HCT116 (cell line): Measurements from ENCODE around the gene CTNNB1. TPM values are rescaled to one million over a fixed set of nuclear protein-coding genes. Genes with fewer than 3 reads are reported as not detected.

ENCODE experiments used
- ATAC-seq: fragments of 200-7000 bp; cut with Tn5 transposase; 2 replicates; pipeline ENCODE4 v1.9.1; 2020; ENCODE audit warnings: mild to moderate bottlenecking, moderate library complexity
- BruUV-seq: library from RNA; stranded (reverse); fragments of 400-500 nt; replicated peaks from 2 replicates; lab custom pipeline; 2021; lab: Mats Ljungman, UMichigan
- CTCF ChIA-PET: fragments of 300-600 bp; sonication (Branson Sonifier 250); formaldehyde crosslinking; loops from one replicate; lab custom pipeline; 2021; ENCODE audit warnings: antibody characterized with exemption; lab: Charles Lee
- POLR2A ChIA-PET: fragments of 300-600, 350-600 bp; sonication (Branson Sonifier 250); formaldehyde crosslinking; loops from one replicate; lab custom pipeline; 2021; ENCODE audit warnings: antibody characterized with exemption; lab: Charles Lee
- RAD21 ChIA-PET, 2 experiments: fragments of 300-600 bp; sonication (Branson Sonifier 250); formaldehyde crosslinking; loops; one replicate each; lab custom pipeline; 2023; ENCODE audit warnings: low total read pairs in 2 of 2; ENCODE audit not compliant: uncharacterized antibody in 2 of 2, unreplicated experiment in 2 of 2, low non-redundant PET in 1 of 2; lab: Charles Lee
- DNase-seq: peaks from one replicate; pipeline ENCODE4 v3.0.0-alpha.2; 2010; ENCODE audit warnings: low read depth, low spot score
- H2AFZ ChIP-seq: fragments of 200-600 bp; shearing (Covaris generic), sonication (generic); 2 replicates; pipeline ENCODE4 v1.6.1; 2017; ENCODE audit warnings: low read depth, mixed run types, mixed read lengths, antibody characterized with exemption, low read length; ENCODE audit not compliant: poor library complexity, severe bottlenecking
- H3K27ac ChIP-seq: 2 replicates; pipeline ENCODE4 v1.5.1; 2012; ENCODE audit warnings: low read depth, low read length
- H3K27me3 ChIP-seq: fragments of 200-600 bp; sonication (generic); 2 replicates; pipeline ENCODE4 v1.6.1; 2016; ENCODE audit warnings: mixed run types, low read length, mixed read lengths; ENCODE audit not compliant: insufficient read depth
- H3K36me3 ChIP-seq, 2 experiments: fragments of 200-500 bp in 1 of 2; fragments of 200-600 bp in 1 of 2; sonication (Bioruptor generic) in 1 of 2; sonication (generic) in 1 of 2; 2 replicates each; pipeline versions ENCODE4 v1.5.1 to v1.6.1; 2014 to 2016; ENCODE audit warnings: low read length in 2 of 2, inconsistent platforms in 1 of 2, mixed read lengths in 1 of 2, mixed run types in 1 of 2; ENCODE audit not compliant: insufficient read depth in 2 of 2, control insufficient read depth in 1 of 2
- H3K4me1 ChIP-seq, 2 experiments: fragments of 200-600 bp in 1 of 2; sonication (generic) in 1 of 2; 2 replicates each; pipeline versions ENCODE4 v1.5.1 to v1.6.1; 2012 to 2017; ENCODE audit warnings: low read length in 2 of 2, inconsistent platforms in 1 of 2, mild to moderate bottlenecking in 1 of 2, mixed read lengths in 1 of 2, mixed run types in 1 of 2, moderate library complexity in 1 of 2; ENCODE audit not compliant: insufficient read depth in 2 of 2, control insufficient read depth in 1 of 2
- H3K4me2 ChIP-seq: fragments of 200-600 bp; sonication (generic); 2 replicates; pipeline ENCODE4 v1.6.1; 2017; ENCODE audit warnings: mixed run types, low read length, mixed read lengths
- H3K4me3 ChIP-seq, 2 experiments: fragments of 200-600 bp in 1 of 2; sonication (generic) in 1 of 2; replicated peaks in 1 of 2; 2 replicates each; pipeline ENCODE4 v1.5.1; 2011 to 2016; ENCODE audit warnings: low read length in 2 of 2, control low read depth in 1 of 2, low read depth in 1 of 2, mild to moderate bottlenecking in 1 of 2, mixed read lengths in 1 of 2, mixed run types in 1 of 2
- H3K79me2 ChIP-seq: fragments of 200-600 bp; sonication (generic); 2 replicates; pipeline ENCODE4 v1.6.1; 2017; ENCODE audit warnings: mild to moderate bottlenecking, mixed run types, low read length, moderate library complexity, mixed read lengths; ENCODE audit not compliant: insufficient read depth
- H3K9ac ChIP-seq: fragments of 200-600 bp; sonication (generic); 2 replicates; pipeline ENCODE4 v1.6.1; 2016; ENCODE audit warnings: low read length, mixed read lengths
- H3K9me2 ChIP-seq: fragments of 200-600 bp; sonication (generic), shearing (Covaris generic); 2 replicates; pipeline ENCODE4 v1.6.1; 2017; ENCODE audit warnings: mixed run types, mild to moderate bottlenecking, moderate library complexity; ENCODE audit not compliant: insufficient read depth
- H3K9me3 ChIP-seq, 2 experiments: fragments of 200-500 bp in 1 of 2; fragments of 200-600 bp in 1 of 2; sonication (Bioruptor generic) in 1 of 2; sonication (generic) in 1 of 2; 2 replicates each; pipeline ENCODE4 v1.6.1; 2014 to 2017; ENCODE audit warnings: low read length in 2 of 2, mixed read lengths in 2 of 2, inconsistent platforms in 1 of 2, low read depth in 1 of 2, mild to moderate bottlenecking in 1 of 2, mixed run types in 1 of 2, moderate library complexity in 1 of 2; ENCODE audit not compliant: control insufficient read depth in 1 of 2, insufficient read depth in 1 of 2
- H4K20me1 ChIP-seq: fragments of 200-600 bp; sonication (generic), shearing (Covaris generic); 2 replicates; pipeline ENCODE4 v1.6.1; 2017; ENCODE audit warnings: mixed run types, mild to moderate bottlenecking, moderate library complexity; ENCODE audit not compliant: insufficient read depth
- ATF3 ChIP-seq: IDR thresholded peaks from 2 replicates; pipeline ENCODE4 v1.6.1; 2012
- EGR1 ChIP-seq: IDR thresholded peaks from 2 replicates; pipeline ENCODE4 v1.6.1; 2012; ENCODE audit warnings: low read depth
- EZH2 ChIP-seq: fragments of 200-600 bp; sonication (generic); IDR thresholded peaks from 2 replicates; pipeline ENCODE4 v1.6.1; 2017; ENCODE audit warnings: antibody characterized with exemption, mixed run types
- EZH2phosphoT487 ChIP-seq: fragments of 200-600 bp; IDR thresholded peaks from 2 replicates; pipeline ENCODE4 v1.6.1; 2018; ENCODE audit warnings: antibody characterized with exemption, borderline replicate concordance
- FOSL1 ChIP-seq: IDR thresholded peaks from 2 replicates; pipeline ENCODE4 v1.6.1; 2012; ENCODE audit warnings: low read depth
- POLR2A ChIP-seq: IDR thresholded peaks from 2 replicates; pipeline ENCODE4 v1.7.0; 2011; ENCODE audit warnings: borderline replicate concordance; ENCODE audit not compliant: insufficient read depth, insufficient read length; ENCODE audit errors: extremely low read depth
- POLR2AphosphoS5 ChIP-seq: IDR thresholded peaks from 2 replicates; pipeline ENCODE4 v1.6.1; 2011; ENCODE audit warnings: mild to moderate bottlenecking, low read depth, low read length, moderate library complexity
- REST ChIP-seq: IDR thresholded peaks from 2 replicates; pipeline ENCODE4 v1.6.1; 2012; ENCODE audit warnings: low read depth
- SIN3A ChIP-seq: IDR thresholded peaks from 2 replicates; pipeline ENCODE4 v1.6.1; 2012; ENCODE audit warnings: low read depth
- SP1 ChIP-seq: IDR thresholded peaks from 2 replicates; pipeline ENCODE4 v1.6.1; 2012; ENCODE audit warnings: low read depth
- SRF ChIP-seq: IDR thresholded peaks from 2 replicates; pipeline ENCODE4 v1.6.1; 2012; ENCODE audit warnings: low read depth
- ZFX ChIP-seq: fragments of 450-650 bp; IDR thresholded peaks from 2 replicates; pipeline ENCODE4 v1.6.1; 2017
- ZNF274 ChIP-seq: fragments of 200-500 bp; sonication (Bioruptor generic); IDR thresholded peaks from 2 replicates; pipeline ENCODE4 v1.6.1; 2014; ENCODE audit warnings: mild to moderate bottlenecking, low read depth, low read length, inconsistent platforms
- intact Hi-C: fragments of 100-400 bp; cut with micrococcal nuclease; formaldehyde crosslinking; loops from 2 replicates; pipeline ENCODE4 v1.10.0; 2022
- total RNA-seq: library from RNA; stranded (reverse); gene quantifications from one replicate; pipeline ENCODE4 v1.2.1, GENCODE V29; 2021; ENCODE audit not compliant: unreplicated experiment
- TF ChIP-seq, protein P1 (sequence below), 3 experiments: fragments of 200-600 bp in 1 of 3; sonication (generic) in 1 of 3; IDR thresholded peaks in 2 of 3; conservative IDR thresholded peaks in 1 of 3; 2 replicates each; pipeline ENCODE4 v1.5.1; 2012 to 2017; ENCODE audit warnings: low read depth in 2 of 3, low read length in 2 of 3, antibody characterized with exemption in 1 of 3, borderline replicate concordance in 1 of 3, control low read depth in 1 of 3, mild to moderate bottlenecking in 1 of 3, mixed read lengths in 1 of 3, mixed run types in 1 of 3, moderate library complexity in 1 of 3; ENCODE audit not compliant: insufficient read depth in 1 of 3

CTNNB1 gene
- total RNA-seq, 1 experiment from 2014 or later = 265 TPM

GRCh38 chr3:41239587-41239986 is 40.3 kb downstream of the CTNNB1 start:
- Histone ChIP-seq H3K9me2 (no peaks in the 10 kb centered on the region), H3K27me3 (no peaks in the 10 kb centered on the region), H3K36me3 (peaks cover 40 to 53% of the 10 kb centered on the region in 2 experiments), H3K79me2 (no peaks in the 10 kb centered on the region; the same call in 1 of the 2 replicates), H3K4me3 (no peak overlapping the region), H3K4me1 (no peaks in the 10 kb centered on the region), H4K20me1 (no peaks in the 10 kb centered on the region; the same call in 1 of the 2 replicates), H3K27ac (no peak overlapping the region), H3K4me2 (no peak overlapping the region), H3K9ac (no peak overlapping the region), H3K9me3 (no peaks in the 10 kb centered on the region), H2AFZ (no peak overlapping the region)
- TF ChIP-seq EZH2 (no peak), POLR2A (no peak), ZNF274 (no peak), SP1 (no peak), ATF3 (no peak)
- TF ChIP-seq, protein P1, sequence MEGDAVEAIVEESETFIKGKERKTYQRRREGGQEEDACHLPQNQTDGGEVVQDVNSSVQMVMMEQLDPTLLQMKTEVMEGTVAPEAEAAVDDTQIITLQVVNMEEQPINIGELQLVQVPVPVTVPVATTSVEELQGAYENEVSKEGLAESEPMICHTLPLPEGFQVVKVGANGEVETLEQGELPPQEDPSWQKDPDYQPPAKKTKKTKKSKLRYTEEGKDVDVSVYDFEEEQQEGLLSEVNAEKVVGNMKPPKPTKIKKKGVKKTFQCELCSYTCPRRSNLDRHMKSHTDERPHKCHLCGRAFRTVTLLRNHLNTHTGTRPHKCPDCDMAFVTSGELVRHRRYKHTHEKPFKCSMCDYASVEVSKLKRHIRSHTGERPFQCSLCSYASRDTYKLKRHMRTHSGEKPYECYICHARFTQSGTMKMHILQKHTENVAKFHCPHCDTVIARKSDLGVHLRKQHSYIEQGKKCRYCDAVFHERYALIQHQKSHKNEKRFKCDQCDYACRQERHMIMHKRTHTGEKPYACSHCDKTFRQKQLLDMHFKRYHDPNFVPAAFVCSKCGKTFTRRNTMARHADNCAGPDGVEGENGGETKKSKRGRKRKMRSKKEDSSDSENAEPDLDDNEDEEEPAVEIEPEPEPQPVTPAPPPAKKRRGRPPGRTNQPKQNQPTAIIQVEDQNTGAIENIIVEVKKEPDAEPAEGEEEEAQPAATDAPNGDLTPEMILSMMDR (IDR thresholded peaks at IDR 0.05 in 2 of 3, conservative IDR thresholded peaks at IDR 0.05 in 1 of 3; ENCODE audit: borderline replicate concordance in 1 of 3, insufficient read depth in 1 of 3, low read depth in 2 of 3, low read length in 2 of 3) = no peak
- intact Hi-C loops = no loop called here
- ChIA-PET CTCF (no interaction called here), POLR2A (interaction anchor here (0.7 kb wide), 1 partner anchor 56 kb away, joined by 3 read pairs; no protein-coding TSS in a partner anchor), RAD21 (no interaction called here)
- ATAC-seq = no peak
- DNase-seq = no peak
- BruUV-seq = no TSS peak

- DNase-seq (no peak), ATAC-seq (no peak)
- H3K4me2 ChIP-seq = no peak overlapping the region
- no peaks in the 10 kb centered on the region for H3K9me2 ChIP-seq
- no peaks in the 10 kb centered on the region for H3K9me3 ChIP-seq
- no peak overlapping the region for H3K9ac ChIP-seq
- H4K20me1 ChIP-seq = no peaks in the 10 kb centered on the region; the same call in 1 of the 2 replicates
- BruUV-seq = no TSS peak
- ChIA-PET CTCF (no interaction called here), RAD21 (no interaction called here), POLR2A (no interaction called here)
- no peaks in the 10 kb centered on the region for H3K79me2 ChIP-seq
- TF ChIP-seq FOSL1 (no peak), SP1 (no peak), SRF (no peak), EZH2 (no peak), ZFX (no peak), SIN3A (no peak), POLR2AphosphoS5 (no peak), ATF3 (no peak), POLR2A (no peak), EGR1 (no peak), EZH2phosphoT487 (no peak), REST (no peak)
- H3K4me3 ChIP-seq = no peak overlapping the region
- intact Hi-C loops = no loop called here
- no peaks in the 10 kb centered on the region for H3K4me1 ChIP-seq
- no peak overlapping the region for H2AFZ ChIP-seq
- H3K36me3 ChIP-seq = peaks cover 25 to 38% of the 10 kb centered on the region in 2 experiments
- no peak overlapping the region for H3K27ac ChIP-seq
- no peaks in the 10 kb centered on the region for H3K27me3 ChIP-seq
These were observed 41.9 kb downstream of the CTNNB1 start for GRCh38 chr3:41241161-41241560.
